ENCODE results near the gene ZNF160.
"Not testable (repeated sequence)": the region's sequence is repeated elsewhere in the genome, so short reads cannot be mapped to it uniquely, and the experiment has no call there.

The ZNF160 gene

GRCh38 chr19:53103234-53104203 is at the start of gene ZNF160:
ZNF160 (minus strand) TSS chr19:53103422; CDS start chr19:53086276, 17,146 bp downstream.
- DNase-seq (ENCODE audit: low read depth), result peak; percentile 84

DNA sequence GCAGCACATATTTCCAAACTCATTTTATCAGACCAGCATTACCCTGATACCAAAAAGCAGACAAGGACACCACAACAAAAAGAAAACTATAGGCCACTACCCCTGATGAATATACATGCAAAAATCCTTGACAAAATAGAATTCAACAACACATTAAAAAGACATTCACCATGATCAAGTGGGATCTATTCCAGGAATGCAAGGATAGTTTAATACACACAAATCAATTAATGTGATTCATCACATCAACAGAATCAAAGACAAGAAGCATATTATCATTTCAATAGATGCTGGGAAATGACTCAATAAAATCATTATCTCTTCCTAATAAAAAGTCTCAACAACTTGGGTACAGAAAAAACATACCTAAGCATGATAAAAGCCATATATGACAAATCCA is 44.4 kb upstream of the ZNF160 start:
- DNase-seq (ENCODE audit: low read depth), result no peak

DNA sequence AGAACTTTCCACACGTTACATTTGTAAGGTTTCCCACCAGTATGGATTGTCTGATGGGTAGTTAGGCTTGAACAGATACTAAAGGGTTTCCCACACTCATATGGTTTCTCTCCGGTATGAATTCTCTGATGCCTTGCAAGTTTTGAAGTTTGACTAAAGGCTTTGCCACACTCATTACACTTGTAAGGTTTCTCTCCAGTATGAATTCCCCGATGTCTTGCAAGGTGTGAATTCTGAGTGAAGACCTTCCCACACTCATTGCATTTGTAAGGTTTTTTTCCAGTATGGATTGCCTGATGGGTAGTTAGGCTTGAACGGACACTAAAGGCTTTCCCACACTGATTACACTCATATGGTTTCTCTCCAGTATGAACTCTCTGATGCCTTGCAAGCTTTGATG is 37.1 kb upstream of the ZNF160 start:
- DNase-seq (ENCODE audit: low read depth), result no peak

DNA sequence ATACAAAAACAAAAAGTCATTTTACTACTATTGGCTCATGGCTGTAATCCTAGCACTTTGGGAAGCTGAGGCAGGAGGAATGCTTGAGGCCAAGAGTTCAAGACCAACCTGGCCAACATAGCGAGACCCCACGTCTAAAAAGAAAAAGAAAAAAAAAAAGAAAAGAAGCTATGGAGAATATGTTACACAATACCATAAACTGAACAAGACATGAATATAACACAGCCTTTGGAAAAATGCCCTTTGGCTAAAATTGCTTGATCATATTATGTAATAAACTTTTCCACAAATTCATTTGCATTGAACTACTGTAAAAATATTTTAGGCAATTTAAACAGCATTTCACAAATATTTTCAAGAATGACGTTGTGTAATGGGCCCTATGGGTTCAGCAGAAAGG is 33.2 kb upstream of the ZNF160 start:
- DNase-seq (ENCODE audit: low read depth), result no peak

- DNase-seq (ENCODE audit: low read depth), result peak; percentile 19
These were observed 29.1 kb upstream of the ZNF160 start, which contains the start of gene ZNF415 for GRCh38 chr19:53132141-53132991. ZNF415 (minus strand) TSS chr19:53132910; CDS start chr19:53122676, 10,234 bp downstream.

- DNase-seq (ENCODE audit: low read depth), result no peak
These were observed 28.5 kb upstream of the ZNF160 start for GRCh38 chr19:53131727-53132126.

GRCh38 chr19:53131085-53131590 is 27.9 kb upstream of the ZNF160 start:
- DNase-seq (ENCODE audit: low read depth), result no peak

DNA sequence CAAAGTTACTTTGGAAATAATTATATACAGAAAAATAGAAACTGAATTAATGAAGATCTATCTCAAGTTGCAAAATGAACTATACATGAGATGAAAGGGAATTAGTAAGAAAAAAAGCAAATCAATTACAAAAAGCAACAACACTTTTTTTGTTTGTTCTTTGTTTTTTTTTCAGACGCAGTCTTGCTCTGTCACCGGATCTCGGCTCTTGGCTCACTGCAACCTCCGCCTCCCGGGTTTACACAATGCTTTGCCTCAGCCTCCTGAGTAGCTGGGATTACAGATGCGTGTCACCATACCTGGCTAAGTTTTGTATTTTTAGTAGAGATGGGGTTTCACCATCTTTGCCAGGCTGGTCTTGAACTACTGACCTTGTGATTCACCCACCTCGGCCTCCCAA is 27.3 kb upstream of the ZNF160 start:
- no peak for DNase-seq (ENCODE audit: low read depth)

DNA sequence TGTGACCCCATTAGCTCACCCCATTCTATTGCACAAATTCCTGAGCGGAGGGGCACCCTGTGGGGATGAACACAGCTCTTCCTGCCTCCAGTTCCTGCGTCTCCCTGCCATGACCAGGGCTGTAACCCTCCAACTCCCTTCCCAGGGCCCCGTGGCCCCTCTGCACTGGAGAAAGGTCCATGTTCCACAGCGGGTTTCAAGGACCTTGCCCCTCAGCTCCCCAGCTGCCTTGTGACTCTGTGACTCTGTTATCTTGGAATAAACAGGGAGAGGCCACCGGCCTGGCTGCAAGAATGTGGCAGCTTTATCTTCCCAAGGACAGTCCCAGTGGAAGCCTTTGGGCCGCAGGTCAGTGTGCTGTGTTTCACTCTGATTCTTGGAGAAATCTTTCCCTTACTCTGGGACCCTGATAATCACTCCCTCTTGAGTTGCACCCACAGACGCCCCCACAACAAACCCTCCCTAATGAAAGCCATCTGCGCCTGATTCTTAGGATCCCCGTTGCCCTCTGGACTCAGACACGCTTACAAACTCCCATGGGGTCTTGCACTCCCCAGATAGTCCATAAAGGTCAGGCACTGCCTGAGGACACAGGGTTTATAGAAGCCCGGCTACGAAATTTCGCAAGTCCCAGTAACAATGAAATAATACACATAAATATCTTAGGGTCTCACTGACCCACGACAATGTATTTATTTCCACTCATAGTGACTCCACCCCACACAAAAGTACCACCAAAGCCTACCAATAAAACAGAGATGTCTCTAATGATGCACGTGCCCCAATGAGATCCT is 23.7 kb upstream of the ZNF160 start:
- DNase-seq (ENCODE audit: low read depth), result not testable (repeated sequence)

- no peak for DNase-seq (ENCODE audit: low read depth)
These were observed 20.2 kb upstream of the ZNF160 start for GRCh38 chr19:53123400-53123799.

DNA sequence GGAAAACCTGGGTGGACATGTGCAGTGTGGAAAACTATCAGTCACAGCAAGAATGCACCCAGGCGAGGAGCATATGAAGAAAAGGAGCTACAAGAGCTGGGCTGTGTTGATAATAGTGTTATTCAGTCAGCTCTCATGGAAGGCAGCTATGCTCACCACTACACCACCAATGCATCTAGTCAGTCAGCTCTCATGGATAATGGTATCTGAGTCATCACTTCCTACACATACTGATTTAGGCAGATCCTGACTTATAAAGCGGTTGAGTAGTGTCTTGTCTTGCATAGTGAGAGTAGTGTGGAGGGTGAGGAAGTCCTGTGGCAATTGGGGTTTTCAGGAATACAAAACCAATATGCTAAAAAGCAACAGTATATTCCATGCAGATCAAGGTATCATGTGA is 9.1 kb upstream of the ZNF160 start:
- DNase-seq (ENCODE audit: low read depth), result peak; percentile 17

- no peak for DNase-seq (ENCODE audit: low read depth)
These were observed 6.3 kb upstream of the ZNF160 start for GRCh38 chr19:53109527-53109926.

- DNase-seq (ENCODE audit: low read depth), result no peak
These were observed 427 bp downstream of the ZNF160 start for GRCh38 chr19:53102756-53103233.

GRCh38 chr19:53102206-53102755 is 941 bp downstream of the ZNF160 start:
- no peak for DNase-seq (ENCODE audit: low read depth)

GRCh38 chr19:53101518-53101917 is 1.7 kb downstream of the ZNF160 start:
- no peak for DNase-seq (ENCODE audit: low read depth)

GRCh38 chr19:53098570-53098969 is 4.7 kb downstream of the ZNF160 start:
- DNase-seq (ENCODE audit: low read depth), result not testable (repeated sequence)

- DNase-seq (ENCODE audit: low read depth), result not testable (repeated sequence)
These were observed 6.1 kb downstream of the ZNF160 start for GRCh38 chr19:53096982-53097690.

GRCh38 chr19:53096579-53096978 is 6.6 kb downstream of the ZNF160 start:
- DNase-seq (ENCODE audit: low read depth), result not testable (repeated sequence)

GRCh38 chr19:53094754-53095575 is 8.3 kb downstream of the ZNF160 start:
- DNase-seq (ENCODE audit: low read depth), result no peak

DNA sequence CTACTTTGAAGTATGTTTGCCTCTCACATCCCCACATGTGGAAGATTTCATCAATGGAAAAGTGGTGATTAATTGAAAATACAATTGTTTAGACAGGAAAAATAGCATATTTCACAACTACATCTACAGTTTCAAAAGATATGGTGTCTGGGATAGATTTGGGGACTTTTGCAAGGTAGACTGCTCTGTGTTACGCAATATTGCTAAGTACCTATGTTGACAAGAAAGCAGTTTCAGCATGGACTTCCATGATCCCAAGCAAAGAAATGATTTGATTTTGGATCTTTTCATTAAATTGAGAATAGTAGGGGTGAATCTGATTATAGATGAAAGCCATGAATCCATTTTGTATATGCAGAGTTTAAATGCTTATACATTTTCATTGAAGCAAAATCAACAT is 10.5 kb downstream of the ZNF160 start:
- DNase-seq (ENCODE audit: low read depth), result no peak
